ENCODE data around the gene PABPC1L2B.
"Not testable (repeated sequence)": the region's sequence is repeated elsewhere in the genome, so short reads cannot be mapped to it uniquely, and the experiment has no call there.

The PABPC1L2B gene

GRCh38 chrX:73002733-73003132 lies at the start of gene PABPC1L2B:
Gene PABPC1L2B (plus strand): TSS chrX:73002939. CDS start chrX:73003643, 704 bp downstream.
- DNase-seq (ENCODE audit: low spot score), result not testable (repeated sequence)

- DNase-seq (ENCODE audit: low spot score), result not testable (repeated sequence)
These were observed 42.8 kb upstream of the PABPC1L2B start for GRCh38 chrX:72959971-72960370.

- not testable (repeated sequence) for DNase-seq (ENCODE audit: low spot score)
These were observed 30.9 kb upstream of the PABPC1L2B start for GRCh38 chrX:72971859-72972258.

- not testable (repeated sequence) for DNase-seq (ENCODE audit: low spot score)
These were observed 27.9 kb upstream of the PABPC1L2B start for GRCh38 chrX:72974885-72975284.

GRCh38 chrX:72980894-72981469 lies 21.8 kb upstream of the PABPC1L2B start:
- not testable (repeated sequence) for DNase-seq (ENCODE audit: low spot score)

GRCh38 chrX:73004032-73004431 lies 1.3 kb downstream of the PABPC1L2B start:
- not testable (repeated sequence) for DNase-seq (ENCODE audit: low spot score)

- DNase-seq (ENCODE audit: low spot score), result no peak
These were observed 18.8 kb downstream of the PABPC1L2B start for GRCh38 chrX:73021361-73022092.

- DNase-seq (ENCODE audit: low spot score), result not testable (repeated sequence)
These were observed 19.3 kb downstream of the PABPC1L2B start for GRCh38 chrX:73022093-73022445.

- no peak for DNase-seq (ENCODE audit: low spot score)
These were observed 26.1 kb downstream of the PABPC1L2B start for GRCh38 chrX:73028876-73029275.
